OCI-M2 (cell line): ENCODE results near the gene SYNPO.
A peak's percentile ranks its signal among the peaks of the same experiment; 100 is the strongest.

Experiments
- DNase-seq: peaks from one replicate; lab custom pipeline; 2025; ENCODE audit not compliant: unreplicated experiment; lab: John Stamatoyannopoulos, UW

Gene SYNPO

GRCh38 chr5:150689120-150689519, 48.7 kb downstream of the SYNPO start:
- DNase-seq: no peak

- DNase-seq: no peak
Measured at GRCh38 chr5:150690760-150691159, 50.3 kb downstream of the SYNPO start.

- no peak for DNase-seq
Measured at GRCh38 chr5:150692276-150692675, 51.8 kb downstream of the SYNPO start.

- DNase-seq: no peak
Measured at GRCh38 chr5:150694612-150695011, 54.2 kb downstream of the SYNPO start.

GRCh38 chr5:150700246-150700593, 59.8 kb downstream of the SYNPO start:
- DNase-seq: no peak

- DNase-seq: peak; percentile 40
Measured at GRCh38 chr5:150700594-150701377, 60.3 kb downstream of the SYNPO start, which contains the start of gene RBM22. RBM22 (minus strand) TSS chr5:150701062; CDS start chr5:150700985, 77 bp downstream.

GRCh38 chr5:150703762-150704161, 63.3 kb downstream of the SYNPO start:
- DNase-seq: no peak

- DNase-seq: no peak
Measured at GRCh38 chr5:150706776-150707390, 66.4 kb downstream of the SYNPO start.
